HG03565 (cell line): ENCODE data around the gene GTF3C2.
"Not testable (repeated sequence)": the region's sequence is repeated elsewhere in the genome, so short reads cannot be mapped to it uniquely, and the experiment has no call there.

Source experiments
- ATAC-seq: cut with Tn5 transposase; IDR thresholded peaks from one replicate; pipeline ENCODE4 v1.9.1; 2021; ENCODE audit warnings: mild to moderate bottlenecking, moderate library complexity; ENCODE audit not compliant: unreplicated experiment

GTF3C2 gene

GRCh38 chr2:27323596-27324285 is 32.8 kb downstream of the GTF3C2 start:
- no peak for ATAC-seq

GRCh38 chr2:27322766-27323595 is 33.6 kb downstream of the GTF3C2 start, which contains the start of gene MPV17:
Gene MPV17 (minus strand): TSS chr2:27323097. CDS start chr2:27322517, 580 bp downstream.
- peak; percentile 74 for ATAC-seq

- ATAC-seq: no peak
These were observed 34.2 kb downstream of the GTF3C2 start for GRCh38 chr2:27322301-27322765.

GRCh38 chr2:27320958-27321543 is 35.5 kb downstream of the GTF3C2 start:
- ATAC-seq: no peak

- not testable (repeated sequence) for ATAC-seq
These were observed 36.7 kb downstream of the GTF3C2 start for GRCh38 chr2:27319839-27320238.

- no peak for ATAC-seq
These were observed 39.7 kb downstream of the GTF3C2 start for GRCh38 chr2:27316655-27317412.

GRCh38 chr2:27315122-27315521 is 41.4 kb downstream of the GTF3C2 start:
- no peak for ATAC-seq

- no peak for ATAC-seq
These were observed 41.9 kb downstream of the GTF3C2 start for GRCh38 chr2:27314709-27315108.

- no peak for ATAC-seq
These were observed 42.5 kb downstream of the GTF3C2 start for GRCh38 chr2:27313882-27314645.

GRCh38 chr2:27312152-27312551 is 44.4 kb downstream of the GTF3C2 start:
- ATAC-seq: no peak

- ATAC-seq: no peak
These were observed 46.9 kb downstream of the GTF3C2 start for GRCh38 chr2:27309651-27310050.

GRCh38 chr2:27308359-27308881 is 48.1 kb downstream of the GTF3C2 start, which contains the start of gene UCN:
Gene UCN (minus strand): TSS chr2:27308445. CDS start chr2:27307895, 550 bp downstream.
- ATAC-seq: no peak

GRCh38 chr2:27307545-27308358 is 48.8 kb downstream of the GTF3C2 start:
- no peak for ATAC-seq

- no peak for ATAC-seq
These were observed 49.3 kb downstream of the GTF3C2 start for GRCh38 chr2:27307287-27307544.

- ATAC-seq: no peak
These were observed 49.8 kb downstream of the GTF3C2 start for GRCh38 chr2:27306573-27307286.

- no peak for ATAC-seq
These were observed 50.4 kb downstream of the GTF3C2 start for GRCh38 chr2:27306136-27306535.

GRCh38 chr2:27305516-27305915 is 51.0 kb downstream of the GTF3C2 start:
- no peak for ATAC-seq

GRCh38 chr2:27304488-27305240 is 51.9 kb downstream of the GTF3C2 start:
- ATAC-seq: no peak
